Measurements from ENCODE around the gene DCHS2.

DNA sequence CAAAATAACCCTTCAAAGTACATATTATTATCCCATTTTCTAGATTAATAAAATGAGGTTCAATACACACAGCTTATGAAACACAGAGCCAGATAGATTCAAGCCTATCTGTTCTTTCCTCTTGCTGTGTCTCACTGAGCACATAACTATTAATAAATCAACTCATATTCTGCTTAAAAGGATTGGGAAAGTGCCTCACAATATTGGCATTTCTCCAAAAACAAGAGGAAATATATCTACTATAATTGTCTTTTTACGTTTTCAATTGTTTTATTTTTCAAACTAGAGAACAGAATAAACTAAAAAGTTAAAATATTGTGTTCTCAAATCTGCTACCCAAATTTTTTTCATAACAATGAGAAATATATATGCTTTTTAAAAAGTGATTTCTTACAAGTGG is 15.8 kb downstream of the DCHS2 start:
- TF ChIP-seq CTCF (IDR thresholded peaks at IDR 0.05) (no peak), POLR2A (IDR thresholded peaks at IDR 0.05) (no peak)
